GM10266 (cell line): ENCODE measurements around the gene EIF2S2.

Experiments used
- DNase-seq: peaks from one replicate; pipeline ENCODE4 v3.0.0; 2012; ENCODE audit errors: extremely low spot score
- TF ChIP-seq, protein P1 (sequence below): IDR thresholded peaks from 2 replicates; pipeline ENCODE4 v1.5.1; 2012; ENCODE audit warnings: mild to moderate bottlenecking, low read depth; ENCODE audit not compliant: control insufficient read depth, insufficient read depth; ENCODE audit errors: missing control alignments

EIF2S2 gene

DNA sequence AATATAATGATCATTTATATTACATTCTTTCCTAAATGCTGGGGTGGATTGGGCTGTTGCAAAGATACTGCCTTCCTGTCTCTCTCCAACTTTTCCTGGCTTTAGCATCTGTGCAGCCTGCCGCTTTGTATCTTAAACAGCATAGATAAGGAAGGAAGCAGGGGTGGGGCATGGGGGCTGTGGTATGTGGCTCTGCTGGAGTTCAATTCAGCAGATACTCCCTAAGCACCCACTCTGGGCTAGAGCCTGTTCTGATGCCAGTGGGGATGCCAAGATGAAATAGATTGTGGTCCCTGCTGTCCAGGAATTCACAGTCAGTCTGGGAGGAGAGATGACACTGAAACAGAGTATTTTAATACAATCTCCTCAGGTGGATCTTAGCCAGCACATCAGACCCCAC is 56.8 kb downstream of the EIF2S2 start:
- TF ChIP-seq, protein P1, sequence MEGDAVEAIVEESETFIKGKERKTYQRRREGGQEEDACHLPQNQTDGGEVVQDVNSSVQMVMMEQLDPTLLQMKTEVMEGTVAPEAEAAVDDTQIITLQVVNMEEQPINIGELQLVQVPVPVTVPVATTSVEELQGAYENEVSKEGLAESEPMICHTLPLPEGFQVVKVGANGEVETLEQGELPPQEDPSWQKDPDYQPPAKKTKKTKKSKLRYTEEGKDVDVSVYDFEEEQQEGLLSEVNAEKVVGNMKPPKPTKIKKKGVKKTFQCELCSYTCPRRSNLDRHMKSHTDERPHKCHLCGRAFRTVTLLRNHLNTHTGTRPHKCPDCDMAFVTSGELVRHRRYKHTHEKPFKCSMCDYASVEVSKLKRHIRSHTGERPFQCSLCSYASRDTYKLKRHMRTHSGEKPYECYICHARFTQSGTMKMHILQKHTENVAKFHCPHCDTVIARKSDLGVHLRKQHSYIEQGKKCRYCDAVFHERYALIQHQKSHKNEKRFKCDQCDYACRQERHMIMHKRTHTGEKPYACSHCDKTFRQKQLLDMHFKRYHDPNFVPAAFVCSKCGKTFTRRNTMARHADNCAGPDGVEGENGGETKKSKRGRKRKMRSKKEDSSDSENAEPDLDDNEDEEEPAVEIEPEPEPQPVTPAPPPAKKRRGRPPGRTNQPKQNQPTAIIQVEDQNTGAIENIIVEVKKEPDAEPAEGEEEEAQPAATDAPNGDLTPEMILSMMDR, result no peak
- no peak for DNase-seq

DNA sequence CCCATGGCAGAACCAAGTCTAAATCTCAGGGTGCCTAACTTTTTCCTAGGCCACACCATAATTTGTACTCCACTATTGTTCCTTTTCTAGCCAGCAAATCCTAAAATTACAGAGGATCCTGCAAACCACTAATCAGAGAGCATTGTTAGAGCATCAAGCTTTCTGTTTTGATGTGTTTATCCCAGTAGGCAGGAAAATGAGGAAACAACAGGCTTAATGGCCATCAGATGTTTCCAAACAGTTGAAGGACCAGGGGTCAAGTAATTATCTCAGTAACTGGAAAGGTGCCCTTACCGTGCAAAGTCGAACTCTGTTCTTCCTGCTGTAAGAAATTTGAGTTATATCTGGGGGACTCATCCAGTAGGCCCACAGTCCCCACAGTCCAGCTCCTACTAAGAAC is 59.6 kb downstream of the EIF2S2 start:
- DNase-seq, result no peak
- TF ChIP-seq, protein P1, result no peak

DNA sequence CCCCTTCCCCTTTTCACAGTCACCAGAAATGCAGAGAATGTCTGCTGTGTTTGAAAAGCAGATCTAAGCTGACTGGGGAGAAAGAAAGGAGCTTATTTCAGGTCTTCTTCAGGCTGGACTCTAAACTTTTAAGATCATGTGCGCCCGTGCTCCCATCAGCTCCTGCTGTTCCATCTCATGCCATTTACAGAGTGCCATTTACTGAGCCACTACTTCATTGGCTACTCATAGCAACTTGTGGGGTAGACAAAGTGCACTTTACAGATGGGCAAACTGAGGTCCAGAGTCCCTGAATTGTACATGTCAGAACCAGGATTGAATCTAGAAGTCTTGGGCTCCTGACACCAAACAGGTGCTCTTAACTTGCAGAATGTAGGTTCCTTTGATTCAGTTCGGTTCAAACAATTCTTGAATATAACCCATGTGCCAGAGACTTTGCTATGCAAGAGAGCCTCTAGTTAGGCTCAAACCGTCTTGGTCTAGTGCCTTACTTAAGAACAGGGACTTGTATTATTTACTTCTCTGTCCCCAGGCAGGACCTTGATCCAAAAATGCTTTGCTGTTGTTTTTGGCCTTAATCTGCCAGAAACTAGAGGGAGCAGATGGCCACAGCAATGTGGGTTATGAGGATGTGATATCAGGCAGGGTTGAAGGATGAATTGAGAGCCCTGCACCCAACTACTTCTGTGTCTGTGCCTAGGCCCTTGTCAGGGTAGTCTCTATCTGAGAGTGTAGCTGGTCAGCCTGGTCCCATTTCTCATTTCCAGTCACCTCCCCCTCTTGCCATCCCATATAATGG is 61.9 kb downstream of the EIF2S2 start:
- TF ChIP-seq, protein P1, result no peak

DNA sequence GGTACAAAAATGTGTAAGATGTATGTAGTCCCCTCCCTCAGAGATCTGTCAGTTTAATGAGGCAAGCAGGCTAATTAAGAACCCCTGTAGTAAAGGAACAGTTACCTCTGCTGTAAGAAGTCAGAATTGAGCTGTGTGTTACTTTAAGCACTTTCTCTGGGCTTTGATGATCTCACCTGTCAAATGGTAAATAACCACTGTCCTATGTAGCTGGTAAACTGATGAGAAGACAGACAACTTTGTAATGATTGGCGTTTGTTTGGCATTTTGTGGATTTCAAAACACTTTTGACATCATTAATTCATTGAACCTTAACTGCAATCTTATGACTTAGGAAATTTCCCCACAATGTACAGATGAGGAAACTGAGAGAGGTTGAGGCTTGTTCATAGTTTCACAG is 62.7 kb downstream of the EIF2S2 start:
- TF ChIP-seq, protein P1, result no peak
- DNase-seq, result no peak

More for the DNA sequence above, 61.9 kb downstream of the EIF2S2 start:
- DNase-seq, result no peak

DNA sequence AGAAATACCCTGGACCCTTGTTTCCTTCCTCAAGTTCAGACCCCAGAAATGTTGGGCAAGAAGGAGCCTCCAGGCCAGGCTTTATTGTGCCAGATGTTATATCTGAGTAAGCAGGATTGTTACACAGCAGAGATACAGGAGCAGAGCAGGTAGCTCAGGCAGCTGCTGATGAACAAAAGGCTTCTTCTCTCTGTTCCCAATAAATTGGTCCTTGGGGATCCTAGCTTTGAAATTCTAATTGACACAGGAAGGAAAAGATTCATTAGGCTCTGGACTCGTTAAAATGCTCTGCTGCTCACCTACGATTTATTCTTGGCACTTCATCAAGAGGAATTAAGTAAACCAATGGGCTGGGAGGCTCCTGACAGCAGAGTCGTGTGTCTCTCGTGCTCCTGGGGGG is 64.1 kb downstream of the EIF2S2 start:
- no peak for DNase-seq
- TF ChIP-seq, protein P1, result no peak

DNA sequence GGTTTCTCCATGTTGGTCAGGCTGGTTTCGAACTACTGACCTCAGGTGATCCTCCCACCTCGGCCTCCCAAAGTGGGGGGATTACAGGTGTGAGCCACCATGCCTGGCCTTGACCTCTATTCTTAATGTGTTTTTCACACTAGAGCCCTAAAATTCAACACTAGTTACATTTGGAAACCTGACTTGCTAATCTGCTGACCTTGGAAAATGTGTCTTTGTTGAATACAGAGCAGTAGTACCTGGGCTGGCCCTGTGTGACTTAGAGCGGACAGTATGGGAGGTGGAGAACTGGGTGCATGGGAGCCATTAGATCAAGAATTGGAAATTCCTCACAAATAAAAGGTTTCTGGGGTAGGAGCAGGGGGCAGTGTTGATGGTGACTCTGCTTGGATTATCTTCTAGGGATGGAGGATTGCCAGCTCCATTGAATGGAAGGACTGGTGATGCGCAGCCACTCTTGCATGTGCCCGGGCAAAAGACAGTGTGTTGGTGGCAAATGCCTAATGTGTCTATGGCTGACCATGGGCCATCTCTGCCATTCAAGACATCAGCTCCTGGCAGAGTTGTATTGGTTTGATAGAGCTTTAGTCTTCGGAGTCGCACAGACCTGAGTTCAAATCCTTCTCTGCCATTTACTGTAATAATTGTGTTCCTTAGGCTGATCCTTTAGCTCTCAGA is 64.9 kb downstream of the EIF2S2 start:
- TF ChIP-seq, protein P1, result no peak
- no peak for DNase-seq
